Ishikawa (cell line): ENCODE results near the gene CDC37.

Source experiments
- EP300 ChIP-seq: IDR thresholded peaks from 2 replicates; pipeline ENCODE4 v1.6.1; 2012; ENCODE audit warnings: borderline replicate concordance
- TAF1 ChIP-seq: IDR thresholded peaks from 2 replicates; pipeline ENCODE4 v1.6.1; 2012; ENCODE audit warnings: low read depth, mild to moderate bottlenecking
- TCF12 ChIP-seq: IDR thresholded peaks from 2 replicates; pipeline ENCODE4 v1.6.1; 2012; ENCODE audit warnings: low read depth
- USF1 ChIP-seq: IDR thresholded peaks from 2 replicates; pipeline ENCODE4 v1.6.1; 2012

- TF ChIP-seq TAF1 (no peak), TCF12 (no peak), EP300 (no peak), USF1 (no peak)
Measured at GRCh38 chr19:10352764-10353671, 50.3 kb downstream of the CDC37 start.
